GM18951 (cell line): Measurements from ENCODE around the gene CD209.

Experiments used
- POLR2A ChIP-seq: IDR thresholded peaks from 4 replicates; pipeline ENCODE4 v1.6.1; 2011; ENCODE audit warnings: mild to moderate bottlenecking; ENCODE audit not compliant: insufficient read length, insufficient read depth; ENCODE audit errors: extremely low read depth
- in situ Hi-C: fragments of 300-500 bp; cut with MboI; formaldehyde crosslinking; loops from one replicate; pipeline ENCODE4 v1.12.0; 2022; ENCODE audit warnings: low sequenced_read_pairs, mixed read lengths, inconsistent platforms; ENCODE audit not compliant: unreplicated experiment

The CD209 gene

DNA sequence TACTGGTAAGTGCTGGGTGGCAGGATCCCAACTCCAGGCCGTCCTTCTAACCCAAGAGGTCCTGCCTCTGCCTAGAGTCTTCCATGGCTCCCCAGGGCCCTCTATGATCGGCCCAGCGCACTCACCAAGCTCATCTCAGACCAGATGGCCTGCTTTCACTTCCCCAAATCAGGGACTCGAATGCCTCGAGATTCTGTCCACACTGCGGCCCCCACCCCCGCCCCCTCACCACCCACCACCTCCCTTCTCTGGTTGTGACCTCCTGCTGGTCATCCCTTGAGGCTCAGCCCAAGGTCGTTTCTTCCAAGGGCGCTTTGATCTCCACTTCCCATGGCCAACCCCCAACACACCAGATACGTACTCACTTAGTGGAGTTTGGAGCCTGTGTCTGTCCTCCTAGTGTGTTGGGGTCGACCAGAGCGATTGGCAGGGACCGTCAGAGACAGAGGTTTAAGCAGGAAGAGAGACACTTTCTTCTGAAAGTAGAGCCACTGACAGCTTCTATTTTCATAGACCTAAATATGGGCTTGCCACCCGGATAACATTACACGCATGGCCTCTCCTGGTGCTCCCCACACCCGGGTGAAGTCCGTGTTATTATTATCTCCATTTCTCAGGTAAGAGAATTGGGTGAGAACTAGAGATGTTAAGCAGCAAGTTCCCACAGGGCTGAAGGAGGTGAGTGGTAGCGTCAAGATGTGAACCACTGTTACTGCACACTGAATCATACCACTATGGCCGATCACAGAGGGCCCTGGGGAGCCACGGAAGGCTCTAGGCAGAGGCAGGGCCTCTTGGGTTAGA lies 45.5 kb downstream of the CD209 start, which contains the start of gene FCER2:
TSS of gene FCER2 (minus strand) at position 478 of the 804 bp plus-strand sequence. CDS start 2,371 bp downstream, outside the sequence.
- in situ Hi-C loops, result no loop called here
- peak; percentile 47 for TF ChIP-seq POLR2A

DNA sequence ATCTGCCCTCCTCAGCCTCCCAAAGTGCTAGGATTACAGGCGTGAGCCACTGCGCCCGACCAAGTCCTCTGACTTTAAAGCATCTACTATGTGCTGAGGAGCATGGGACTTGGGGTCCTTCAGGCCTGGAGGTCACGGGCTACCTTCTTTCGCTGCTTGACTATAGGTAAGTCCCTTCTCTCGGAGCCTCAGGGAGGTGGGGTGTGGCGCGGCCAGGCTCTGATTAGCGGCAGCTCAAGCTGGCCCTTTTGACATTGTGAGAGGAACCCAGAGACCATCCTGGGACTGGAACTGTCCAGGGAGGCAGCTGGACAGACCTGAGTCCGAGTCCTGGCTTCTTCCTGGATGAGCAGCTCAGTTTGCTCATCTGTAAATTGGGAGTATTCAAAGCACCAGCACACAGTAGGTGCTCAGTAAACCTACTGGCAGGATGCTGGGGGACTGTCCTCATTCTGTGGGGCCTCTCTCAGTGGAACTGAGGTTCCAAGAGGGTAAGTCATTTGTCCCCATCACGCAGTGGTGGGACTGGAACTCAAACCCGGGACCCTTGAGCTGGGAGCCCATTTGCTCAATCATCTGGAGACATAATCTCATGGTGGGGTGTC lies 46.2 kb downstream of the CD209 start:
- in situ Hi-C loops, result no loop called here
- TF ChIP-seq POLR2A, result no peak

DNA sequence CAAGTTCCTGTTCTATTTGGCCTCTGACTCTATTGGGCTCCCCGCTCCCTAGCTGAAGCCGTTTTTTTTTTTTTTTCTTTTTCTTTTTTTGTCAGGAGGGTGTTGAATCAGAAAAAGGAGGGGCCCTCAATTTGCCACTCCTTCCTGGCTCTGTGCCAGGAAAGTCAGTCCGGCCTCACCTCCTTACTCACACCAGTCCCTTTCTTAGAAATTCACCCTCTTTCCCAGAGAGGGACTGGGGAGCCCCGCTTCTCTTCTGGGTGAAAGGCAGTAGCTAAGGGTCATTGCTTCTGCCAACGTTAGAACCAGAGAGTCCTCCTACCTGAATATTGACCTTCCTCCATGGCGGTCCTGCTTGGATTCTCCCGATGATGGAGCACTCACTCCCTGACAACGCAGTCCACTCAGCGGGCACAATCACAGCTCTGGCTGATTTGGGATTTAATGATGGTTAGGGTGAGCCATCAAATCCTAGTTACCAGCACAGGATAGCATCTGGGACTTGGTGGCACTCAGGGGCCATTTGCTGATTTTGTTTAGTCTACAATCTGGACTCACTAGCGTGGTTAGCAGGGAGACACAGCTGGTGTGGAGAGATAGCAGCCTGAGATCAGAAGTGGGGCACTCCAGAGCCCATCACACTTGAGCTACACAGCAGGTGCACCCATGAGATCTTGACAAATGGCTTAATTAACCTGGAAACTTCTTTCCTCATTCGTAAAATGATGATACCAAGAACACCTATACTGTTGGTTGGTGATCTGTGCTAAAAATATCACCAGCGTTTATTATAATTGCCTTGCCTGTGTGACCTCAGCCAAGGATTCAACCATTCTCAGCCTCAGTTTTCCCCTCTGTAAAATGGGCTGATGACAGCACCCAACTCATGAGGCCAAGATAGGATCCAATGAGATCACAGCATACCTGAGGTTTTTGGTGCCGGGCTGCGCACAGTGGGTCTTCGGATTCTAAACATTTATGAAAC lies 47.6 kb downstream of the CD209 start:
- in situ Hi-C loops, result no loop called here
- TF ChIP-seq POLR2A, result no peak

DNA sequence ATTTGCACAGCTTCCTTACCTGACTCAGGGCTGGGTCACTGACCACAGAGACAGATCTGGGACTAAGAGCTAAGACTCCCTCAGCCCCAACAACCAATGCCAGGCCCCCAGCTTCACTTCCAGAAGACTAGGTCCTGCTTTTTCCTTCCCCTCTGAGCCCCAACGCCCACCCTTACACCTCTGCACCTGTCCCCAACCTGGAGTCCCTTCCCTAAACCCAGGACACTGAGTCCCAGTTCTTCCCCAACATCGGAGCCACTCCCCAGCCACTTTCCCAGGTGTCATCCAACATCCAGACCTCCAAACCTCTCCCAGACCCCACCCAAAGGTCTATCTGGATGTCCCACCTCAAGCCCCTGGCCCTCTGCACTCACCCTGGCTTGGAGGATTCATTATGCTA lies 48.3 kb downstream of the CD209 start:
- in situ Hi-C loops, result no loop called here

DNA sequence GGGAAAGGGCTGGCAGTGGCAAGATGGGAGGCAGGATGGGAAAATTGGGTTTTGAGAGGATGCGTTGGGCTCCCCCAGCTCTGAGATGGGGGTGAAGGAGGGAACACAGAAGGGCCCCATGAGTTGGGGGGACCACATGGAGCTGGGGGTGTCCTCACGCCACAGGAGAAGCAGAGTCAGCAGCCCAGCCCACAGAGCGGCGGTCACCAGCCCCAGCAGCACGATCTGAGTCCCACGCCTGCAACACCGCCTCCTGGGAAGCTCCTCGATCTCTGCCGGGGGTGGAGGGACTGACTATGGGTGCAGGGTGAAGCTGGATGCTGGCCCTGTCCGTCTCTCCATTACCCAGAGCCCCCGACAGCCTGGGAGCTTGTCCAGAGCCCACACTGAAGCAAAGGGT lies 48.8 kb downstream of the CD209 start:
- in situ Hi-C loops, result no loop called here
- TF ChIP-seq POLR2A, result no peak

More for the DNA sequence above, 48.3 kb downstream of the CD209 start:
- no peak for TF ChIP-seq POLR2A

DNA sequence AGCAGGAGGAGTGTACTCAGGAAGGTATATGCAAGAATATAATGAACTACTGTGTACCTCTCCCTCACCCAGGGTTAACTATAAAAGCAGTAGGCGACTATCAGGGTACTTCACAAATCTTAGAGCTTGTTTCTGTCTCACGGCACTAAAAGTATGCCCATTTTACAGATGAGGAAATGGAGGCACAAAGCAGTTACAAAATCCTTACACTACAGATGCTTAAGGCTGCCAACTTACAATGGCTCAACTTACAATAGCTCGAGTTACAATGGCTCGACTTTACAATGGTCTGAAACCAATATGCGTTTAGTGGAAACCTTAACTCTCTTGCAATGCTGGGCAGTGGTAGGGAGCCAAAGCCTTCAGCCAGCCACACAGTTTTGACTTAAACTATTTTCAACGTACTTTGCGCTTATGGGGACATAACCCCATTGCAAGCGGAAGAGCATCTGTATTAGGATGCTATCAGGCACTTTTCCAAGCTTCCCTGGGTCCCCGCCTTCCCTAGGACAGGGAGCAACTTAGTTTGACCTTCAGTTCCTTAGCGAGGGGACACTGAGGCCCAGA lies 49.5 kb downstream of the CD209 start:
- TF ChIP-seq POLR2A, result no peak
- in situ Hi-C loops, result no loop called here

DNA sequence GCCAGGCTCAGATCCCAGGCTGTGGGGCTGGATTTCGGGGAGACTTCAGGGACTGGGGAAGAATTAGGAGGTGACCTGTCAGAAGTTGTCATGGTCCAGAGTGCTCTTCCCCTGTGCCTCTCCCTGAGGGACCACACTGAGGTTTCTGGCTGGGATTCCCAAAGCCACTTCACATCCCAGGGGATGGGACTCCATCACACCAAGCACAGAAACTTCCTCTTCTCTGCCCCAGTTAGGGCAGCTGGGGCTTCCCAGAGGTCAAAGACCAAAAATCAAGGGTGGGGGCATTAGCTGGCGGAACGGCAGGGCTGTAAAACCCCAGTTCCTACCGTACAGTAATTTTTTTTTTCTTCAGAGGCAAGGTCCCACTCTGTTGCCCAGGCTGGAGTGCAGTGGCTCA lies 52.8 kb downstream of the CD209 start:
- no peak for TF ChIP-seq POLR2A
- in situ Hi-C loops, result no loop called here

DNA sequence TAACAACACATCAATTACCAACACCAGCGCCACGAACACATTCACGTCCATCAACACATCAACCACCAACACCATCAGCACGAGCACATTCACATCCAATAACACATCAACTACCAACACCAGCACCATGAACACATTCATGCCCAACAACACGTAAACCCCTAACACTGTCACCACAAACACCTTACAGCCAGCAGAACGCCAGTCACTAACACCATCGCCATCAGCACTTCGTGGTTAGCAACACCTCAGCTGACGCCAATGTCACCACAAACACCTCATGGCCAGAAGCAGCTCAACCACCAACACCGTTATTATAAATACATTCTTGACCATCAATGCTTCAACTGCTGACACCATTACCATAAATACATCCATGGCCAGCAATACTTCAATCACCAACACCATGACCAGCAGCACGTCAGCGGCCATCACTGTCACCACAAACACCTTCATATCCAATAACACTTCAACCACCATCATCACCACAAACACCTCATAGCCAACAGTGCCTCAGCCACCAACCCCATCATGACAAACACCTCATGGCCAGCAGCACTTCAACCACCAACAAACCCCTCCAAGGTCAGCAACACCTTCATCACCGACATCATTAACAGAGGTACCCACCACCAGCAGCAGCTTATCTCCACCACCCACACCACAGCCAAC lies 54.8 kb downstream of the CD209 start:
- in situ Hi-C loops, result no loop called here

DNA sequence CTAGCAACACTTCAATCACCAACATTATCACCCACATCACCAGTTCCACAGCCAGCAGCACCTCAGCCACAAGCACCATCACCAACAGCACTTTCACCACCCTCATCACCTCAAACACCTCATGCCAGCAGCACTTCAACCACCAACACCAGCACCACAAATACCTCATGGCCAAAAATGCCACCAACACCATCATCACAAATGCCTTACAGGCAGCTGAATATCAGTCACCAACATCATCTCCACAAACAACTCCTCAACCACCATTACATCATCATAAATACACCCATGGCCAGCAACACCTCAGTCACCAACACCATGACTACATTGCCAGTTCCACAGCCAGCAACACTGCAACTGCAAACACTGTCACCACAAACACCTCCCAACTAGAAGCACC lies 55.8 kb downstream of the CD209 start:
- in situ Hi-C loops, result no loop called here

More for the DNA sequence above, 54.8 kb downstream of the CD209 start:
- no peak for TF ChIP-seq POLR2A

DNA sequence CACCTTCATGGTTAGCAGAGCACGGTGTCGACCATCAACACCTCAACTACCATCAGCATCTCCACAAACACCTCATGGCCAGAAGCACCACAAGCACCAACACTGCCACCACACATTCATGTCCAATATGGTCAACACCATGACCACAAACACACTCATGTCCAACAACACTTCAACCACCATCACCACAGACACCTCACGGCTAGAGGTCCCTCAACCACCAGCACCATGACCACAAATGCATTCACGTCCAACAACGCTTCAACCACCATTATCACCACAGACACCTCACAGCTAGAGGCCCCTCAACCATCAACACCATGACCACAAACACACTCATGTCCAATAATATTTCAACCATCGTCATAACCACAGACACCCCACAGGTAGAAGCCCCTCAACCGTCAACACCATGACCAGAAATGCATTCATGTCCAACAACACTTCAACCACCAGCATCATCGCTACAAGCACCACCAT lies 56.5 kb downstream of the CD209 start:
- in situ Hi-C loops, result no loop called here

More for the DNA sequence above, 55.8 kb downstream of the CD209 start:
- TF ChIP-seq POLR2A, result no peak

More for the DNA sequence above, 56.5 kb downstream of the CD209 start:
- no peak for TF ChIP-seq POLR2A
